ENCODE results near the gene TENM4. TPM values are rescaled to one million over a fixed set of nuclear protein-coding genes. Genes with fewer than 3 reads are reported as not detected.

Gene TENM4
- total RNA-seq, 1 donor from 2014 or later: 5.1 TPM

DNA sequence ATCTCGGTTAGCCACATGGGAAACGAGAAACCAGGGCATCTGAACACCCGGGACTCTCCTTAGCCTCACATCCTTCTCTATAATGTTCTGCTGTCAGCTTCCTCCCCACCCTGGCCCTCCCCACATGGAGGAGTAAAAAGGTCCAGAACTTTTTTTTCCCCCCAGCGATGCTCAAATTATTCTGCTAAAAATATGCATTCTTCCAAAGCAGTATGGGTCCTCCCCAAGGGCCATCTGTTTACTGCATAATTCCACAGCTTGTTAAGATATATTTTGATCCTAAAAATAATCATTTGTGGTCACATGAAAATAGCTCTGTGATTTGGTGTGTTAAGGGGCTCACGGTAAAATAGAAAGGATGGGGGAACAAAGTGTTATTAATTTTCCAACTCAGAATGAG lies 584.6 kb downstream of the TENM4 start:
- no peak for DNase-seq (ENCODE audit: low spot score)
- TF ChIP-seq, protein P1, sequence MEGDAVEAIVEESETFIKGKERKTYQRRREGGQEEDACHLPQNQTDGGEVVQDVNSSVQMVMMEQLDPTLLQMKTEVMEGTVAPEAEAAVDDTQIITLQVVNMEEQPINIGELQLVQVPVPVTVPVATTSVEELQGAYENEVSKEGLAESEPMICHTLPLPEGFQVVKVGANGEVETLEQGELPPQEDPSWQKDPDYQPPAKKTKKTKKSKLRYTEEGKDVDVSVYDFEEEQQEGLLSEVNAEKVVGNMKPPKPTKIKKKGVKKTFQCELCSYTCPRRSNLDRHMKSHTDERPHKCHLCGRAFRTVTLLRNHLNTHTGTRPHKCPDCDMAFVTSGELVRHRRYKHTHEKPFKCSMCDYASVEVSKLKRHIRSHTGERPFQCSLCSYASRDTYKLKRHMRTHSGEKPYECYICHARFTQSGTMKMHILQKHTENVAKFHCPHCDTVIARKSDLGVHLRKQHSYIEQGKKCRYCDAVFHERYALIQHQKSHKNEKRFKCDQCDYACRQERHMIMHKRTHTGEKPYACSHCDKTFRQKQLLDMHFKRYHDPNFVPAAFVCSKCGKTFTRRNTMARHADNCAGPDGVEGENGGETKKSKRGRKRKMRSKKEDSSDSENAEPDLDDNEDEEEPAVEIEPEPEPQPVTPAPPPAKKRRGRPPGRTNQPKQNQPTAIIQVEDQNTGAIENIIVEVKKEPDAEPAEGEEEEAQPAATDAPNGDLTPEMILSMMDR (IDR thresholded peaks at IDR 0.05): no peak
- TF ChIP-seq EZH2 (IDR thresholded peaks at IDR 0.05): no peak
- no peak for TF ChIP-seq EZH2phosphoT487 (IDR thresholded peaks at IDR 0.05)
- Histone ChIP-seq H3K4me2 (no peak overlapping the region), H2AFZ (replicated peaks) (no peak overlapping the region), H3K27ac (no peak overlapping the region), H4K20me1 (ENCODE audit: low read depth) (peaks cover 15% of the 10 kb centered on the region), H3K4me3 (no peak overlapping the region), H3K36me3 (no peaks in the 10 kb centered on the region), H3K79me2 (ENCODE audit: low read depth) (no peaks in the 10 kb centered on the region), H3K27me3 (no peaks in the 10 kb centered on the region), H3F3A (ENCODE audit: low read depth) (no peaks in the 10 kb centered on the region), H3K9me3 (ENCODE audit: low read depth) (no peaks in the 10 kb centered on the region), H3K9ac (no peak overlapping the region), H3K4me1 (no peaks in the 10 kb centered on the region)
- Mint-ChIP-seq H3K4me3 (no peak overlapping the region), H3K9me3 (no peaks in the 10 kb centered on the region), H3K36me3 (peaks cover 14% of the 10 kb centered on the region), H3K27ac (no peak overlapping the region), H3K27me3 (ENCODE audit: insufficient read depth, low read depth) (no peaks in the 10 kb centered on the region), H3K4me1 (peaks cover 6% of the 10 kb centered on the region)

DNA sequence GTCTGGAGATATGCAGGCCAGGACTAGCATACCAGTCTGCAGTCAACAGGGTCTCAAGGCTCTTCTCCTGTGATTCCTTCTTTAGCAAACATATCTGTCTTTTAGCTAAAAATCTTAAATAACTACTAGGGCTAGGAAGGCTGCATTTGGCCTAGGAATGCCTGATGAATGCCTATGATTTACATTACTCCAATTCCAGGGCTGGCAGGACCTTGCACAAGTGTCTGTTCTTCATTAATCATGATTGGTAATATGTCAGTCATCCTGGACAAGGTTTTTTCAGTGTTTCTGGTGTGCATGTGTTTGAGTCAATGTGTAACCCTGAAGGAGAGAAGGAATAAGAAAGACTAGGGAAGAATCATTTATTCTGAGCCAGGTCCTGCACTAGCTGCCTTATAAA lies 585.7 kb downstream of the TENM4 start:
- H3K9me3 Mint-ChIP-seq: no peaks in the 10 kb centered on the region
- Histone ChIP-seq H3K27me3 (no peaks in the 10 kb centered on the region), H3F3A (ENCODE audit: low read depth) (no peaks in the 10 kb centered on the region), H3K4me2 (no peak overlapping the region), H3K36me3 (no peaks in the 10 kb centered on the region), H2AFZ (replicated peaks) (no peak overlapping the region), H3K27ac (no peak overlapping the region), H3K4me3 (no peak overlapping the region), H3K9me3 (ENCODE audit: low read depth) (no peaks in the 10 kb centered on the region), H3K9ac (no peak overlapping the region), H3K79me2 (ENCODE audit: low read depth) (no peaks in the 10 kb centered on the region), H4K20me1 (ENCODE audit: low read depth) (peaks cover 5% of the 10 kb centered on the region), H3K4me1 (no peaks in the 10 kb centered on the region)
- peaks cover 16% of the 10 kb centered on the region for H3K36me3 Mint-ChIP-seq
- no peaks in the 10 kb centered on the region for H3K27me3 Mint-ChIP-seq (ENCODE audit: insufficient read depth, low read depth)
- no peak overlapping the region for H3K27ac Mint-ChIP-seq
- DNase-seq (ENCODE audit: low spot score): no peak
- peaks cover 6% of the 10 kb centered on the region for H3K4me1 Mint-ChIP-seq
- TF ChIP-seq, protein P1 (IDR thresholded peaks at IDR 0.05): no peak
- TF ChIP-seq EZH2 (IDR thresholded peaks at IDR 0.05): no peak
- no peak for TF ChIP-seq EZH2phosphoT487 (IDR thresholded peaks at IDR 0.05)
- H3K4me3 Mint-ChIP-seq: no peak overlapping the region

DNA sequence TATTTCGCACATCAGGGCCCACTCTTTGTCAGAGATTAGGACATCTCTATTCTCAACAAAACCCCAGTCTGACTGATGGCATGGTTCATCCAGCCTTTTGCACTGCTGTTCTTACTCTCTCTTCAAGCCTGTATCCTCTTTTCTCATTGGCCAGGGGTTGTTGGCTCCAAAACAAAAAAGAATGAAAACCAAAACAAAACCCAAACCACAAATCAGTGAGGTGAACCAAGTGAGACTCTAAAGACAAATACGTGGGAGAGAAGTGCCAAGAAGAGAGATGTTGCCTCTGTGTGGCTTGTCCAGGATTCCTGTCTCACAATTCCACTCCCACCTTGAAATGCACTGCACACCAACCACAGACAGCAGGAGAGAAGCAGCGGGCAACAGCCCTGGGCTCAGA lies 587.3 kb downstream of the TENM4 start:
- TF ChIP-seq EZH2 (IDR thresholded peaks at IDR 0.05) (no peak), EZH2phosphoT487 (IDR thresholded peaks at IDR 0.05) (no peak)
- TF ChIP-seq, protein P1 (IDR thresholded peaks at IDR 0.05): no peak
- Histone ChIP-seq H3K4me3 (no peak overlapping the region), H3K9ac (no peak overlapping the region), H3F3A (ENCODE audit: low read depth) (no peaks in the 10 kb centered on the region), H3K27me3 (no peaks in the 10 kb centered on the region), H4K20me1 (ENCODE audit: low read depth) (no peaks in the 10 kb centered on the region), H3K9me3 (ENCODE audit: low read depth) (no peaks in the 10 kb centered on the region), H3K4me2 (no peak overlapping the region), H3K36me3 (no peaks in the 10 kb centered on the region), H3K27ac (no peak overlapping the region), H3K4me1 (no peaks in the 10 kb centered on the region), H2AFZ (replicated peaks) (no peak overlapping the region), H3K79me2 (ENCODE audit: low read depth) (no peaks in the 10 kb centered on the region)
- Mint-ChIP-seq H3K4me3 (no peak overlapping the region), H3K9me3 (no peaks in the 10 kb centered on the region), H3K27me3 (ENCODE audit: insufficient read depth, low read depth) (no peaks in the 10 kb centered on the region), H3K36me3 (peaks cover 18% of the 10 kb centered on the region), H3K27ac (no peak overlapping the region), H3K4me1 (peaks cover 6% of the 10 kb centered on the region)
- no peak for DNase-seq (ENCODE audit: low spot score)

Data from neural progenitor cell (in vitro differentiated cells).